T-helper 1 cell (primary cell): Measurements from ENCODE around the gene KIF6.

Experiments used
- DNase-seq, 5 donors: peaks; one replicate each; pipeline ENCODE4 v3.0.0-alpha.2; 2012 to 2020

The KIF6 gene

GRCh38 chr6:39657355-39658135 lies 67.7 kb downstream of the KIF6 start:
- DNase-seq: no peak

DNA sequence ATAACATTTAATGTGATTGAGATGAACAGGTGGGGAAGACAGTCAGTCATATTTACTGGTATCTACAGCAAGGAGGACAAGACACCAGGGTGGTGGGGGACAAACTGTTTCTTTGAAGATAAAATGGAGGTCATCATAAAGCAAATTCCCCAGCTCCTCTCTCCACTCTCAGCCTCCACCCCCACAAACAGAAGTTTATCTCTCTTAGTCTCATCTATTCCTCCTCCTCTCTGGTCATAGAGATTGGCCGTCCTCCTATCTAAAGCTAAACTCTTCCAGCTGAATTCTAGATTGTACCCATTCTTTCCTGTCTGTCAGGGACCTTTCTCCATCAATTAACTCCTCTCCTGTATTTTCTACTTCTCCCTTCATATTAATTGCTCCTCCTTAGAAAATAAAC lies 71.1 kb downstream of the KIF6 start:
- DNase-seq: no peak

- no peak for DNase-seq
Measured at GRCh38 chr6:39653612-39654011, 71.6 kb downstream of the KIF6 start.

- DNase-seq: no peak
Measured at GRCh38 chr6:39649996-39650395, 75.2 kb downstream of the KIF6 start.

- DNase-seq: no peak
Measured at GRCh38 chr6:39646751-39647420, 78.3 kb downstream of the KIF6 start.

DNA sequence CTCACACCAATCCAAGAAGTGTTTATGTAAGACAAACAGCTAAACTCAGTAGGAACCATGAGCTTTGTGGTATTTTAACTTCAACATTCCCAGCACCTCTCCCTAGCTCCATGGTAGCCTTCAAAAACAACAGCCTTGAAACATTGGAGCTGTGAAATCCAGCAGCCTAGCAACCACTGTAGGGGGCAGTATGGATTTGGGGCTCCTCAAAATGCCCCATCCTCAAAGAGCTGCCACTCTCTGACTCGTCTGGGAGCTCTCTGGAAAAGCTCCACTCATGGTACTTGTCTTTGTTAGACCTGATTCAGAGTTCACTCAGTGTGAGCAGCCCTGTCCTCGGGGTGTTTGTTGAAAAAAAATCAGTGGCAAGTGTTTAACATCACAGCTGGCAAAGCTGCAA lies 82.9 kb downstream of the KIF6 start:
- DNase-seq: no peak

DNA sequence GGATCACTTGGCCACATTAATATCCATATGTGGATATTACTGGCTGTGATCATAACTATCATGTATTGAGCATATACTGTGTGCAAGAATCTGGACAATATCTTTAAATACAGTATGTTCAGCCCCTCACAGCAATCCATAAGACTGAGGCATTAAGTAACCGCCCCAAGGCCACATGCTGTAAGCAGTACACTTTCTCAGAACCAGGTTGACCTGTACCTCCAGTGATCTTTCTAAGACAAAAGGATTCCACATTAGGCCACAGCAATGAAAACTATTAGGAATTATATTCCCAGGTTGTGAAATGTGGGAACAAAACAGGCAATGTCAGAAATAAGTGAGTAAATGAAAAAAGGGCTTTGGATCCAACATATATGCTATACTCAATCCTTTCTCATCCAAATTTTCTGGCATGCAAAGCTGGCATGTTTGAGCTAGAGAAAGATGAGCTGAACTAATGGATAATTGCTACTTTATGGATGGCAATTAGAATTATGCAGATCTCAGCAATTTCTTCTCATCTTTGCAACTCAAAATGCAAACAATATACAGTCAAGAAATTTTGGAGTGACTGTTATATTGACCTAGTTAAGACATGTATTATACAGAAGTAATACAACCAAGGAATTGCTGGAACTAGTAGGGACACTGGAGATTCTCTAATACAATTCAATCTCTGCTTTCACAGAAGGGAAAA lies 86.9 kb downstream of the KIF6 start:
- DNase-seq: no peak

- DNase-seq: no peak
Measured at GRCh38 chr6:39634646-39635341, 90.4 kb downstream of the KIF6 start.

- DNase-seq: no peak
Measured at GRCh38 chr6:39625209-39625608, 100.0 kb downstream of the KIF6 start.

GRCh38 chr6:39623750-39624149 lies 101.5 kb downstream of the KIF6 start:
- no peak for DNase-seq

DNA sequence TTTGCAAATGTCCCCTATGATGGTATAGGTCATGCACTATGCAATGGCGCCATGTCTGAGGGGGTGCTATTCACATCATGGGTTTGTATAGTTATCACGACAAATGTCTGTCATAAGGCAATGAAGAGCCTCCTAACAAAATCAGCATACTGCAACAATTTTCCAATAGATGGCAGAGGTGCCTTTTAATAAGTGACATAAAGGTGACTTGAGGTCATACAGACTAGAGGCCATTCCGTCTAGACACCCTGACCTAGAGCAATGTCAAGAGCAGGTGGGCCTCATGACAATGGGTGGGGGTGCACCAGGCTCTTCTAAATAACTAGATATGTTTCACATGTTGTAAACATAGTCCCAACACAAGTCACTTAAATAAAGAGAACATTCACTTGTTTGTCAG lies 107.7 kb downstream of the KIF6 start:
- DNase-seq: no peak

DNA sequence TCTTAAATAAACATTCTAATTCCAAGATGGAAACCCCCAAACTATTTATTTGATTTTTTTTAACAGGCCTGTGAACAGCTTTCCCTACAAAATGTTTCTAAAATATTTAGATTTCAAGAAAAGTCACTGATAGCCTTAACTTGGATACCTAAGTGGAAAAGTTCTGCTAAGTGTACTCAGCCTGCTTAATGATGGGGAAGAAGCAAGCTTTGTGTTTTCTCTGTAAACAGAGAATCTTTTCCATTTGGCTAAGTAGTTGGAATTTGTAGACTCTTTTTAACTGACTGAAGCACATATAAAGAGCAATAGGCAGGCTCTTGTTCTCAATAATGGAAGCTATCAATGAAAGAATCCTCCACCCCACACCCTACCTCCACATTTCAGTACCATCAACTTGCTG lies 108.2 kb downstream of the KIF6 start:
- no peak for DNase-seq

- no peak for DNase-seq
Measured at GRCh38 chr6:39615622-39616021, 109.6 kb downstream of the KIF6 start.

DNA sequence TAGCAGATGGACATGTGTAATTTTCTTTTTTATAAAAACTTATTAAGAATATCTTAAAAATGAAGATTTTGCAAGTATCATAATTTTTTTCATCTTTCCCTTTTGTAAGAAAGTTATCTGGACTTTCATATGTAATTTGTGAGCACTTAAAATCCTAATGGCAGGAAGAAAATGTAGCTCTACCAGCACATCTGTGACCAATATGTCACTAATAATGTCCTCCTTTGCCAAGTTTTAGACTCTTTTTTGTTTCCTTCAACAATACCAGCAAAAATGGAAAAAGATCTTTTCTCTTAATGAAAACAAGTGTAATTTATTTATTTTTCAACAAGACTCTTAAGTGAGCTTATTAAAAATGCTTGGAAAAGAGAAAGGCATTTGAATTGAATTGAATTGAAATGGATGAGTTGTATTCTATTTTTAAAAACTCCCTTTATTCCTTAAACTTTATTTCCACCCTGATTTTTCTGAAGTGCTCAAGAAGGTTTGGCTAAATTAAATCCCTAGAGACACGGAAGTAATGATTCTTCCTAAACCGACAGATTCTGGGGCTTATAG lies 110.7 kb downstream of the KIF6 start:
- DNase-seq: no peak

DNA sequence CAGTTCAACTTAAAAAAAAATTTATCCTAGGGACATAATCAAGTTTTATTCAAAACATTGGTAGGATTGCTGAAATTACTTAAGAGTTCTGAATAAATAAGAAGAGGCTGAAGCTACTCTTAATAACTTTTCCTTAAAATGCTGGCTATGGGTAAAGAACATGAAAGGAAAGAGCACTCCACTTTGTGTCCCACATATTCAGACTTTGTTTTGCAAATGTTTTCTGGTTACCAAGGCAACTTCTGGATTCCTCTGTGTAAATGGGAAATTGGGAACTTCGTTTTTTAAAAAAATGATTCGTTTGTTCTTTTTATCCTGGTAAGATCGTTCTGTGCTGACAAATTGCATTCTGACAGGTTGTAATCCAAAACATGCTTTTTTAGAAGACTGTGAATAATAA lies 115.0 kb downstream of the KIF6 start:
- DNase-seq: no peak

DNA sequence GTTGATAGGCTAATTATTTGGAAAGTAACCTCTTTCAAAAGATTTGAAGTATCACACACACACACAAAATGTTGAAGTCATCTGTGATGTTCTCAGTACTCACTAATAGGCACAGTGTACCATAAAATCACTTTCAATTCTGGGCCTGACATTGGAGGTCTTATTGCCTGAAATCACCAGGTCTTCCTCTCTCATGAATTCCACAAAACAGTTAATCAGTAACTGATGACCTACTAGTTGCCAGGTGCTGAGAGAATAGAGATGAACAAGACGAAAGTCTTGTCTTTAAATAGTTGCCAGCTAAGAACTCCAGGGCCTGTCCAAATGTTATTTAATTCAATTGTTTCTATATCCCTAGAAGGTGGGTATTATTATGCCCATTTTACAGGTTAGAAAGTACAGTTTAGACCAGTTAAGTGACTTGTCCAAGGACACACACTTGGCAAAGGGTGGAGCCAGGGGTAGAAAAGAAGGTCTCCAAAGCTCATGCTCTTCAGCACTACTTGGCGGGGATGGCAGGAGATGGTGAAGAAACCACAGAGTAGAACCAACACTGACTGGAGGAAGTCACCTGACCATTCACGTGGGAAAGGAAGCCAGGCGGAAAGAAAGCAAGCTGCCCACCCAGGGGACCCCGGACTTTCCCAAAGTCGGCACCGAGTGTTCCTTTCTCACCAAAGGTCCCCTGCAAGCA lies 116.4 kb downstream of the KIF6 start:
- DNase-seq: no peak

- no peak for DNase-seq
Measured at GRCh38 chr6:39602601-39603519, 122.3 kb downstream of the KIF6 start.

DNA sequence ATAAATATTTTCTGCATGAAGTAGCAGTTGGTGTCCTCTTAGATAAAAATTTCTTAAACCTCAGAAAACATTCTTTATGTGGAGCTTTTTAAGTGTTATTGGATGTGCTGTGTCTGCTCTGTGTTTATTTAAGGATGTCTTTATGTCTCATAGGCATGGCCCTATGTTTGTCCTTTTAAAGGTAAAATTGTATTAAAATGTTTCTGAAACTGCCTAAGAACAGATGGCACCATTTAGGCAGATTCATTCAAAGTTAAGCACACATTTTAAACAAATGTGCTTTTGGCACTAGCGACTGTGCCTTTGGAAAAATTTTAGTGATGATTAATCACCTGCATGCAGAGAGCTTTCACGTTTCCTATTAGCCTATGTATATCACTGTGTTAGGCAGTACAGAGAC lies 125.2 kb downstream of the KIF6 start:
- no peak for DNase-seq

DNA sequence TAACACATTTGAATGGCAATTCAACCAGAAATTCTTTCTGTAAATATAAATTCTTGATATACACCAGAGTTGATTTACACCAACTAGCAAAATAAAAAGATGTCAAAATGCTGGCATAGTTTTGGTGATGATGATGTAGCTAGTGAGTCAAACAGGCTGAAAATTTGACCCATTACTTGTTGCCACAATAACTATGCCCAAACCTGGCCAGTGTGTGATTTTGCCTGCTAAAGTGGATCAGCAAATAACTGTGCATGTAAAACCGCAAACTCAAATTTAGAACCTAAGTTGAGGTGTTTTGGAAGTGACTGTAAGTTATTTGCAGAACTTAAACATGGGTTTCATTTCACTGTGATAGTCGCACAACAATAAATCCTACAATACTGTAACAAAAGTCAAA lies 125.9 kb downstream of the KIF6 start:
- no peak for DNase-seq

- DNase-seq: no peak
Measured at GRCh38 chr6:39594285-39594684, 130.9 kb downstream of the KIF6 start.

DNA sequence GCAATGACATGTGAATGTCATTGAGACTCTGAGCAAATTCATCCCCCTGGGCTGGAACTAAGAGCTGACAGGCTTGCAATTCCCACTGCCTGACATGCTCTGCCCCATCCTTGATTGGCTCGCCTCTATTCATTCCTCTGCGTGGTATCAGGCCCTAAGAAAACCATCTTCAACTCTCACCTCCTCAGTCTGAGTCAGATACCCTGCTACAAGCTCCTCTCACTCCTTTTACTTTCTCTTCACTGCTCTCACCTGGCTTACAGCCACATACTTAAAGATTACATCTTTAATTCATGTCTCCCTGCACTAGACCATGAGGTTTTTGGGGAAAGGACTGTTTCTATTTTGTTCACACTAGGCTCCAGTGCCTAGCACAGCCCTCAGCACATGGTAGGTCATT lies 131.6 kb downstream of the KIF6 start:
- no peak for DNase-seq
